ENCODE data around the gene DKK2. TPM values are rescaled to one million over a fixed set of nuclear protein-coding genes. Genes with fewer than 3 reads are reported as not detected.

Gene DKK2
- polyA plus RNA-seq, 1 donor, result 15.9 TPM

DNA sequence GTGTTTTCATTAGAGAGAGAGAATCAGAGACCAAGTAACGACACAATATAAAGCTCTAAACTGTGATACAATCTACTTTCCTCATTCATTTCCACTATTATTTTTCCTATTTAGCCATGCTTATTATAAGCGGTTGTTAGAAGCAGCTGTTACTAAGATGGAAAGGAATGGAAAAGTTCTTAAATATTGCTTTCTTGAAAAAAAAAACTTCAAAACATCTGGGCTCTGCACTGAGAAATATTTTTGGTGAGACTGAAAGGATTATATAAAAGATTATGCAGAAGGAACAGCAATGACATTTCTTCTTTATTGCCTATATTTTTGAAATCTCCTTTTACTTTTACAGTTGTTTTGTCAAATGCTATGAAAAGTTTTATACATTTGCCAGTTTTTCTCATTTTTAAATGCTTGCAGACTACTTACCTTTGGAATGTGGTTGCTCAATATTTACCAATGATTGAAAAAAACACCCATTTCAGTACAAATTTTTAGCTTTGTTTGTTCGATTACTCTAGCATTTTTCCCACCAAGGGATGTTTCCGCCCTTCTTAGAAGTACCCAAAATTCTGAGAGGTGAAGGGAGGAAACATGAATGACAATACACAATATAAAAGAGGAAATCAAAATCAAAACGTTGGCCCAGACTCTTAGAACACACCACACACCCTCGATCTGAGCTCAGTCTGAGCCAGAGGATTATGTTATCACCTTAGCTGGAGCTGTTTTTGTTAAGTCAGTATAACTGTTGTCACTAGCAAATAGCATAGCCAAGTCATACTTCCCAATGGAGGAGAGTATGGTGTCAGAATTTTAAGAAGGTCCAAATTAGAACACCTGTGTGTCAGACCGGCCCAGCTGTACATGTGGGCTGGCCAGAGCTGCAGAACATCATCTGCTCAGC is 18.4 kb downstream of the DKK2 start:
- DNase-seq (ENCODE audit: low read depth), result no peak

DNA sequence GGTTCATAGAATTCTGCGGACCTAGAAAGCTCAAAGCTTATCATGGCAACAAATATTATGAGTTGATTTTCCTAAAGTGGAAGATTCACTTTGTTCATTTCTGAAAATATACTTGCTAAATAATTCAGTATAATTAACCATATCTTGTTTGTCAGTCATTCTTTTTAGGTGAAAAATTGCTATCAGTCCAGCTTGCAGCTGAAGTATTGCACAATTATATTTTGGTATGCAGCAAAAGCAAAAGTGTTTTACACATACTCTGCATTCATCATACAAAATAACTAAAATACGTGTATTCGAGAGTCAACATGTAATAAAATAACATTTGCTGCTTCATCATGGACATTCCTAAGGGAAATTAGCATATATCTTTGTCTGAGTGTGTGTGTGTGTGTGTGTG is 24.8 kb downstream of the DKK2 start:
- no peak for DNase-seq (ENCODE audit: low read depth)

DNA sequence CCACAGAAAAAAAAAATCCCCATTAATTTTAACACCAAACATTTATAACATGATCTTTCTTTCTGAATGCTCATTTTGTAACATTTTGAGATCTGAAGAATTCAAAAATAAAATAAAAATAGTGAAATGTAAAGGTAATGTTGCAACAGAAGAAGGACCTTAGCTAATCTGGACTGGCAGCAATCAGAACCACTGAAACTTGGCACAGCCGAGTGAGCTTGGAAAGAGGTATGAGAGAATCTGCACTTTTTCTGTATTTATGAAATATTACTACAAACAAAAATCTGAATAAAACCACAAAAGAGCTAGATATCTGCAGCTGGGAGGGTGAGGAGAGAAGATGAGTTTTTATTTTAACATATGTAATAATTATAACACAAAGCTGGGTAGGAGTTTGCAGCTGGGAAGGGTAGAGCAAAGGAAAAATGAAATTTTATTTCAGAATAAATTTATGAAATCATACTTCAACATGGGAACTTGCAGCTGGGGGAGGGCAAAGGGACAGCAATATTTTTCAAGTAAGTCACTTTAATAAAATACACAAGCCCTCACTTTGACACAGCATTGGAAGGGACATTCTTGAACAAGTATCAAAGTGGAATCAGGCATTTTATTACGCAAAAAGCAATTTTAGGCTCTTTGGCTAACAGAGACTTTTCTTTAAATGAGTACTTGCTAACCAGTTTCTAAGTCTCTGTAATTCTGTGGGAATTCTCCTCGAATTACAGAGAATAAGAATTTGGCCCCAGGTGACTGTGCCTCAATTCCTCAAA is 26.7 kb downstream of the DKK2 start:
- DNase-seq (ENCODE audit: low read depth), result no peak

DNA sequence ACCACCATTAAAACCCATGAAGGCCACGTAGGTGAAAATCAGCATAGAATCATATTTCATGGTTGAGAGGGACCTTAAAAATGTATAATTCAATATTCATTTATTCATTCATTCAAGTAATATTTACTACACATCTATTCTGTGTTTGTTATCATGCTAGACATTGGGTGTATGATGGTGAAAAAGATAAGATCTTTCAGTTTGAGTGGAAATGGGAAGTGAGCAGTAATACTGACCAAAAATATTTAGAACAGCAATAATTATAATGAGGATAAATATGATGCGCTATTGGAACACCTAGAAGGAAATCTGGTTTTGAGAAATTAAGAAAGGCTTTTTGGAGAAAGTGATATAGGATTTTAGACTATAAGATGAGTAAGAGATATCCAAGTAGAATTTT is 28.0 kb downstream of the DKK2 start:
- no peak for DNase-seq (ENCODE audit: low read depth)

DNA sequence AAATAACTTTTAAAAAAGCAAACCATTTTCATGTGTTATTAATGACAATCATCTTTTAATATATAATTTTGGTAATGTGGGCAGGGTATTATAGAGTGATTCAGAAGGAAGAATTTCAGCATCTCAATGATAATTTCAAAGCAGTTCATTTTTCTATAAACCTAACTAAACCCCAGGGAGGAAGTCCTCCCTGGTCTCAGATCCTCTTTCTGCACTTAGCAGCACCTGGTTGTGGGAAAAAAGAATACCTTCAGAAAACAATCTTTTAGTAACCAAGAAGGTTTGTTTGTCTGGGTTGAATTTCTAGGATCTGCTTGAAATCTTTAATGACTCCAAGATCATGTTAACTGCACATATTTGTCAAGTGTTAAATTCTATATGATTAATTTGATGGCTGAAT is 29.9 kb downstream of the DKK2 start:
- no peak for DNase-seq (ENCODE audit: low read depth)

DNA sequence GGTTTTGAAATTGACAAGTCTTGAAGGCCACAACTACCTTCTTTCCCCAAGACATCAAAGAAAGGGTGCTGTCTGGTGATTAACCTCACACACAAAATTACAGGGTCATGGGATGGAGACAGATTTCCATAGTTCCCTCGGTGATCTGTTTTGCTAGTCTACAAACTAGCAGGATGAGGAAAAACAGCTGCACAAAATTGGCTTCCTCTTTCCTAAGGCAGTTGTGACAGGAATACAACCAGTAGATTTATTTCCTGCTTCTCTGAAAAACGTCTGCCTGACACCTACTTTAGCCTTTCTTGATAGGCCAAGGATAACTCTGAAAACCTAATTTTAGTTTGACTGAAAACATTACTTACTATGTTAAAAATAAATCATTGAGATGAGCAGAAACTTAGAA is 39.6 kb downstream of the DKK2 start:
- no peak for DNase-seq (ENCODE audit: low read depth)

DNA sequence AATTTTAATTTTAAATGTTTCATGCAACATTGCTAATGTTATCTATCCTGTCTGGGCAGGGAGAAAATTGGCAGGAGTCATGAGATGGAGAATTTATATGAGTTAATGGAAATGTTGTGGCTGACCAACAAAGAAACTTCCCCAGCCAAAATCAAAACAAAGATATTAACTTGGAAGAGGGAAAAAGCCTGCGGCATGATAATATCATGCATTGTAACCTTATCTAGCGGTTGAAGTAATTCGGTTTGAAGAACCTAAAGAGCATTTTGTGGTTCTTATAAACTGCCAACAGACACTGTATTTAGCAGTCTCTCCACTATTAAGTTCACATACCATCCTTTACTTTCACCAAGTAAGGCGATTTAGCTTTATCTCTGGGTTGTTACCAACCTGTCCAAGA is 42.3 kb downstream of the DKK2 start:
- DNase-seq (ENCODE audit: low read depth), result no peak

DNA sequence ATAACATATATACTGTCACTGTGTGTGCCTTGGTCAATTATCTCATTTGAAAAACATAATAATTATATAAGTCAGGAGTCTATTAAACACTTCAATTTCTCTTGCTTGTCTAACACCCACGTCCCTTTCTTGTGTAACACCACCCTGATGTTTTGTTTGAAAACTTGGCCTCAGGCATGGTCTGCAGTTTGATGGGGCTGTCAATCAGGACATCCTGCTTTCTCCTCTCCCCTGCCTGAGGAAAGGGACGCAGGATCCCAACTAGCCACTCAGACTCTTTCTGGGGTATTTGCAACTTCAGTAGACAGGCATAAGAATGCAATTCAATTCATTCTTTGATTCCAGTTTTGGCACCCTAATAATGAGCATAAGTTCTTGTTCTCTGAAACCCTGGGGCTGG is 48.8 kb downstream of the DKK2 start:
- no peak for DNase-seq (ENCODE audit: low read depth)

DNA sequence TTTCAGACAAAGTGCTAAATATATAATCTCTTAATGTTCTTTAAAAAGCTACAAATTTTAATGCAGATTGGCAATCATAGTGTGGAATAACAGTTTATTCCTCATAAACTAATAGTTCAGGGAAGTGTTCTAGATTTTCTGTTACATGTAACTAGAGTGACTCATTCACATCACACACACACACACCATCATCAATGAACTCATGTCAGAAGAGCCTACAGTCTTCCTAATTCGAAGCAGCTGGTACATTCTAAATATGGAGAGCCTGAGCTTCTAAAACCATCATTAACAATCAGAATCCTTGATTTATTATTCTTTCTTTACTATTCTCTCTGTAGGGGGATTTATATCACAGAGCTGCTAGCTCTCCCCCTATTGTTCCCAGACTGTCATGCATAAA is 49.6 kb downstream of the DKK2 start:
- no peak for DNase-seq (ENCODE audit: low read depth)

DNA sequence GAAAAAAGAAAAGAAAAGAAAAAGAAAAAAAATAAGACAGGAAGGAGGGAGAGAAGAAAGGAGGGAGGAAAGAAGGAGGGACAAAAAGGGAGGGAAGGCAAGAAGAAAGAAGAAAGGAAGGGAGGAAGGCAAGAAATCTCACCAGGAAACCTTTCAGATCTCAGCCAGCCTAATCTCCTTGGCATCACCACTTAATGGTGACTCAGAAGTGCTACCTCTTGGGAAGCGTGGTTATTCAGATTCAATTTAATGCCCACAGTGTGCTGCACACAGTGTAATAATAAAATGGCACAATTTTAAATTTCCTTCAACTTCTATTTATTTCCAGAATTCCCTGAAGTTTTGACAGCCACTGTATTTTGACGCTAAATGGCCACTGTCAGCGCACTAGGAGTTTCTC is 50.3 kb downstream of the DKK2 start:
- no peak for DNase-seq (ENCODE audit: low read depth)

DNA sequence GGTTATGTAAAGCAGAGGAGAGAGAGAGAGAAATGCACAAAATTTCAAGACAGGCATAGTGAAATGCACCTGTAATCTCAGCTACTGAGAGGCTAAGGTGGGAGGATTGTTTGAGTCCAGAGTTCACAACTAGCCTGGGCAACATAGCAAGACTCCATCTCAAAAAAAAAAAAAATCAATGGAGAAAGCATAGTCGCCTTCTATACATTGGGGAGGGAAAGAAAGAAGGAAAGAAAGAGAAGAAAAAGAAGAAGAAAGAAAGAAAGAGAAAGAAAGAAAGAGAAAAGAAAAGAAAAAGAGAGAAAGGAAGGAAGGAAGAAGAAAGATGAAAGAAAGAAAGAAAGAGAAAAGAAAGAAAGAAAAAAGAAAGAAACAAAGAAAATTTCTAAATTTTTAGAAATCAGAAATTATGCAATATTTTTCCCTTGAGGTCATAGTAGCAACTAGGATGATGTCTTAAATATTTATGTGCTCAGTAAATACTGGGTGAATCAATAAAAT is 53.4 kb downstream of the DKK2 start:
- DNase-seq (ENCODE audit: low read depth), result no peak

DNA sequence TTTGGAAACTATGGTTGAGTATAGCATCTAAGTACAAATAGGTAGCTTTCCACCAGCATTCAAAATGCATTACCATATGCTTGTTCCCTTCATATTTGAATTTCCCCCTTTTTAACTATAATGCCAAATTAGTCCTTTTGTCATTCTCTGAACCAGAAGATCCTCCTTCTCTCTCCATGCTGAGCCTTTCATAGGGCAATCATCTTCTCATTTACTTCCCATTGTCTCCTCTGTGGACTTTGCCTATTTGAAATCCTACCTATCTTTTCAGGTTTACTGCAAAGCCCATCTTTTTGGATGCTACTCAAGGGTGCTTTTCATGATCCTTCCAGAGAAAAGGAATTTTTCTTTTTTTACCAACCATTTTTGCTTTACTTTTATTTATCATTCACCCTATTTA is 54.7 kb downstream of the DKK2 start:
- DNase-seq (ENCODE audit: low read depth), result no peak

DNA sequence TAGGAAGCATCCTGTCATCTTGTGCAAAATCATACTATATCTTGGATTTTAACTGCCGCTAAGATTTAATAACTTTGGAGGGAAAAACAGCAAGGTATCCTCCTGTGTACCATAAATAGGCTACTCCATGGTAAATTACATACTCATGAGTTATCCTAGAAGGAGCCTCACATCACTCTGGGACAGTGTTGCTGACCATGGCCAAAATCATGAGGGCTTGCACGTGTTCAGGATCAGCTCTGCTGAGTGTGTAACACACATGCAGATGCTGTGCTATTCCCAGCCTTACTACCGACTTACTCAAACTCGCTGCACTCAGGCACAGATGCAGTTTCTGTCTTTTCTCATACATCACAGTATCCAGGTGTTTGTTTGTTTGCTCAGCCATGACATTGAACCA is 56.6 kb downstream of the DKK2 start:
- no peak for DNase-seq (ENCODE audit: low read depth)

DNA sequence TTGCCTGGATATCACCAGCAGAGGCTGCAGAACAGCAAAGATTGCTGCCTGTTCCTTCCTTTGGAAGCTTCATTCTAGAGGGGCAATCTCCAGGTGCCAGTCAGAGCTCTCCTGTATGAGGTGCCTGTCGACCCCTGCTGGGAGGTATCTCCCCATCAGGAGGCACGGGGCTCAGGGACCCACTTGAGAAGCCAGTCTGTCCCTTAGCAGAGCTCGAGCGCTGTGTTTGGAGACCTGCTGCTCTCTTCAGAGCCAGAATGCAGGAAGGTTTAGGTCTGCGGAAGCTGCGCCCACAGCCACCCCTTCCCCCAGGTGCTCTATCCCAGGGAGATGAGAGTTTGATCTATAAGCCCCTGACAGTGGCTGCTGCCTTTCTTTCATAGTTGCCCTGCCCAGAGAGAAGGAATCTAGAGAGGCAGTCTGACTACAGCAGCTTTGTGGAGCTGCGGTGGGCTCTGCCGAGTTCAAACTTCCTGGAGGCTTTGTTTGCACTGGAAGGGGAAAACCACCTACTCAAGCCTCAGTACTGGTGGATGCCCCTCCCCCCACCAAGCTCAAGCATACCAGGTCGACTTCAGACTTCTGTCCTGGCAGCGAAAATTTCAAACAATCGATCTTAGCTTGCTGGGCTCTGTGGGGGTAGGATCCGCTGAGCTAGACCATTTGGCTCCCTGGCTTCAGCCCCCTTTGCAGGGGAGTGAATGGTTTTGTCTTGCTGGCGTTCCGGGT is 57.9 kb downstream of the DKK2 start:
- no peak for DNase-seq (ENCODE audit: low read depth)

DNA sequence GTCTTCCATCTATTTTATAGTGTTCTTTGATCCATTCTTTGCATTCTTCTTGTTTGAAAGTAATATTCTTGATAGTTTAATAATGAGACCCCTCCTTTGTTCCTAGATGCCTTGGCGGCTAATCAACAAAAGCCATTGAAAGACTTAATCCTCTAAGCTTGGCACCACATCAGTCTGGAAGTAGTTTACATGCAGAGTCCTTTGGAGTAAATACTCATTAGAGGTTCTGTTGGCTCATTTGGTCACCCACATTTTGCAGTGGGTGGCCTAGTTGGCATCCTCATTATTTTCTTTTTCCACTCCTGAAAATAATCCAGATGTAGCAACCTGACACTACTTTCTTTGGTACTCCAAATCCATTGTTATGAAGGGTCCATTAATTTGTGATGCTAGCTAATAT is 64.5 kb downstream of the DKK2 start:
- DNase-seq (ENCODE audit: low read depth), result no peak

DNA sequence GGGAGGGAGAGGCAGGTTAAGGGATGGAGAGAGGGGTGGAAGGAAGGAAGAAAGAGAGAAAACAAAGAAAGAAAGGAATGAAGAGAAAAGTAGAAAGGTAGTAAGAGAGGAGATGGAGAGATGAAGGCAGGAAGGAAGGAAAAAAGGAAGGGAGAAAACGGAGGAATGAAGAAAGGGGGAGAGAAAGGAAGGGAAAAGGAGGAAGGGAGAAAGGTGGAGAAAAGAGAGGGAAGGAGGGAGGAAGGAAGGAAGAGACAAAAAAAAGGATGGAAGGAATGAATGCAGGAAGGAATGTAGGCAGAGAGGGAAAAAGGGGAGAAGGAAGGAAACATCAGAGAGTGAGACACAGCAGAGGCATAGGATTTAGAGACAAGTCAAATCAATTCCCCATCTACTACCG is 68.2 kb downstream of the DKK2 start:
- no peak for DNase-seq (ENCODE audit: low read depth)

DNA sequence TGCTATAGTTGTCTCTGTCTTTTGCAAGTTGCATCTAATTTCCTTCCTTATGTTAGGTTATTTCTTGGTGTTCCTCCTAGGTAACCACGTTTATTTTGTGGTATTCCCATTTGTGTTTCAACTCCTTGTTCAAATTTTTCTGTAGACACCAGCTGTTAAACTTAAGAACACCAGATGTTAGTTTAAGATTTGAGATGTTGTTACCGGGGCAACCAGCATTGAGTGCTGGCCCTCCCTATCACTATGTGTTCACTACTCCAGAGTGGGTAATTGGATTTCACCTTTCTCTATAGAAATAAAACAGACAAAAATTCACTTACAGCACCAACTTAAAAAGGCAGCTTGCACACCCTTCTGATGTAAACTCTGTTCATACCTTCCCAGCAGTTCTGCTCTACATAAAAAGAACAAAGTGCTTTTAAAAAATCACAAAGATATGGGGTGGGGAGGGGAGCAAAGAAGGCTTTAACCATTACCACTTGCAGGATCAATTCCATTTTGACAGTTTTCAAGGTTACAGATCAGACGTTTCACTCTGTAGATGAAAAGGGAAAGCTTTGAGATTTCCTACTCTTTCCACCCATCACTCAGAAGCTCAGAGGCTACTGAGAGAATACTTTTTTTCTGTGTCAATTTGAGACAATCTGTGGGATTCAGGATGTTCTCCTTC is 82.9 kb downstream of the DKK2 start:
- no peak for DNase-seq (ENCODE audit: low read depth)

DNA sequence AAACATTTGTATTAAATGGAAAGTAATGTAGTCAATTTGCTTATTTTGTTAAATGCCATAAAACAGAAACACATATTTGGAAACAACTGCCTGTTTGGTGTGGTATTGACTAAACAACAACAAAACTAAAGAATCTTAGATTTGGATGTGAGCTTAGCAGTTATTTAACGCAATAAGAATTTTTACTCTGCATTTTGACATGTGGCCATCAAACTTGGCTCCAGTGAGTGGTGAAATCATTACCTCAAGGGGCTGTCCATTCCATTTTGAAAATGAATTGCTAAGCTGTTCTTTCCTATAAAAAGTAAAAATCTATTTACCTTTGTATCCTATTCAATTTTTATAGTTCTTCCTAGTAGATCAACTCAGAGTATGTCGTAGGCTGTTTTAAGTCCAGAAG is 84.2 kb downstream of the DKK2 start:
- DNase-seq (ENCODE audit: low read depth), result peak; percentile 22

DNA sequence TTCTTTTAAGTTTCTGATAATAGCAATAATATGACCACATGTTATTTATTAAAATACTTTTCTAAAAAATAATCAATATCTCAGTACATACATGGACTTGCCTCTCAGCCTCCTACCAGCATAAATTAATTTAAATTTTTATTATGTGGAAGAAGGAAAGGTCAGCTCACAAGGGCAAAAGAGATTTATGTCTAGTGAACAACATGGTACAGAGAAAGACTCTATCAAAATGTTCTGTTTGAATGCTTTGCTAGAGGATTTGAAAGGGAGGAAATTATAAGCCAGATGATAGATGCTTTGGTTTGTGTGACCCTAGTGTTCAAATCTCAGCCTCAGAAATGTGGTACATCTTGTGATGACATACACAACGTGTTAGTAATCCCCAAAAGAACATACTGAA is 94.3 kb downstream of the DKK2 start:
- DNase-seq (ENCODE audit: low read depth), result no peak

DNA sequence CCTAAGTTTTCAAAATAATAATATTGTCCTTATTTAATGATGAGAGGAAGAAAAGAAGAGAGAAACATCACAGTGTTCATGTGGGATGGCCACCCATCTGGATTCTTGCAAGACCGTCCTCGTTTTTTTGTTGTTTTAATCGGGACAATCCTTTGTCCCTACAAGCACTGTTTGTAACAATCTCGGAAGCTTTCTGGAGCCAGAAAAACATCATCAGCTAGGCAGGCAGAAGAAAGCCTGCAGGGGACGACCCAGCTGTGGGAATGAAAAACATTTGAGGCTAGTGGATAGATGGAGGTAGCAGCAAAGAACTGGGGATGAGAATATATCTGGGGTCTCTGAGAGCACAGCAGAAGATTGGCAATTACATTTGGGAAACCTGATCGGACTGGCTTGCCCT is 105.6 kb downstream of the DKK2 start:
- DNase-seq (ENCODE audit: low read depth), result no peak

DNA sequence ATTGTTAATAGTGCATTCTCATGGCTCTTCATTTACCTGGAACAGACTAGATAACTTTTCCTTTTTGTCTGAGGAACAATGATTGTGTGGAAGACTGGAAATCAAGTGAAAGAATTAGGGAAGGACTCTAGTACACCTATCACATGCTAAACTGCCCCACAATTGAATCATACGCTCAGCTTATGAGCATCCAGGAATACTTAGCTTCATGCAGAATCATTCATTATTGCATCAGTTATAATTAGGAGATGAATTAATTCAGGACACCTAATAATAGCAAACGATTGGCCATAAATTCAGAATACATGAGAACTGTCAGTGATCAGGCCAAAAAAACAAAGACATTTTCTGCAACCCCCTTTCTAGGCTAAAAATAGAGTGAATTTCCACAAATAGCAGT is 106.9 kb downstream of the DKK2 start:
- DNase-seq (ENCODE audit: low read depth), result no peak

DNA sequence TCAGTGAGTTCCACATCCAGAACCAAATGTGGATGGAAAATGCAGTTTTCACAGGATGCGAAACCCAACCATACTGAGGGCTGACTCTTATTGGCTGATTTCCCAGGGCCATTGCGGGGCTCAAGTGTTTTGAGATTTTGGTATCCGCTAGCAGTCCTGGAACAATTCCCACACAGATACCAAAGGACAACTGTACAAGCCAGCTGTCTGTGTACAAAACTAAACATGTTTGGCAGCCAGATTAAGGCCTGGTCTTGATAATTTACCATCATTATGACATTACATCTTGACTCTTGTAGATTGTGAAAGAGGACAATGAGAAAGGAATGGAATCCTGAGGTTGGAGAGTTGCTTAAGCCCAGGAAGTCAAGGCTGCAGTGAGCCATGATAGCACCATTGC is 121.9 kb downstream of the DKK2 start:
- DNase-seq (ENCODE audit: low read depth), result no peak

Data from forelimb muscle (tissue), 1 donor.